NCI-H524 treated with DMSO at 0.1 percent for 48 hours (cell line): ENCODE measurements around the gene PCDHGA6.
"Not testable (repeated sequence)": the region's sequence is repeated elsewhere in the genome, so short reads cannot be mapped to it uniquely, and the experiment has no call there.

Experiments used
- DNase-seq: peaks from one replicate; lab custom pipeline; 2025; lab: John Stamatoyannopoulos, UW

The PCDHGA6 gene

GRCh38 chr5:141359790-141360426 lies 13.8 kb upstream of the PCDHGA6 start, which contains the start of gene PCDHGB2:
Gene PCDHGB2, plus strand, starts transcription at chr5:141359994. Its CDS starts 142 bp downstream, at chr5:141360136.
- DNase-seq, result no peak

- no peak for DNase-seq
These were observed 13.0 kb upstream of the PCDHGA6 start for GRCh38 chr5:141360685-141361084.

GRCh38 chr5:141362719-141363118 lies 11.0 kb upstream of the PCDHGA6 start:
- DNase-seq, result no peak

- DNase-seq, result no peak
These were observed 9.6 kb upstream of the PCDHGA6 start, which contains the start of gene PCDHGA5 for GRCh38 chr5:141363952-141364660. Gene PCDHGA5, plus strand, starts transcription at chr5:141364162. Its CDS starts 169 bp downstream, at chr5:141364331.

- DNase-seq, result no peak
These were observed 7.4 kb upstream of the PCDHGA6 start for GRCh38 chr5:141366016-141366896.

- no peak for DNase-seq
These were observed 3.5 kb upstream of the PCDHGA6 start, which contains the start of gene PCDHGB3 for GRCh38 chr5:141369994-141370848. Gene PCDHGB3, plus strand, starts transcription at chr5:141370242. Its CDS starts 153 bp downstream, at chr5:141370395.

GRCh38 chr5:141371572-141372475 lies 1.9 kb upstream of the PCDHGA6 start:
- DNase-seq, result no peak

- no peak for DNase-seq
These were observed 936 bp downstream of the PCDHGA6 start for GRCh38 chr5:141374627-141375026.

GRCh38 chr5:141375444-141376155 lies 1.9 kb downstream of the PCDHGA6 start:
- DNase-seq, result not testable (repeated sequence)

- no peak for DNase-seq
These were observed 9.0 kb downstream of the PCDHGA6 start, which contains the start of gene PCDHGA7 for GRCh38 chr5:141382469-141383294. Gene PCDHGA7, plus strand, starts transcription at chr5:141382742. Its CDS starts 158 bp downstream, at chr5:141382900.

- DNase-seq, result no peak
These were observed 9.7 kb downstream of the PCDHGA6 start for GRCh38 chr5:141383345-141383744.

- no peak for DNase-seq
These were observed 11.0 kb downstream of the PCDHGA6 start for GRCh38 chr5:141384471-141385267.

GRCh38 chr5:141387557-141388311 lies 14.0 kb downstream of the PCDHGA6 start, which contains the start of gene PCDHGB4:
Gene PCDHGB4, plus strand, starts transcription at chr5:141387698. Its CDS starts 187 bp downstream, at chr5:141387885.
- not testable (repeated sequence) for DNase-seq

GRCh38 chr5:141388661-141389060 lies 15.0 kb downstream of the PCDHGA6 start:
- DNase-seq, result no peak

GRCh38 chr5:141389153-141390042 lies 15.7 kb downstream of the PCDHGA6 start:
- DNase-seq, result no peak
